ENCODE results near the gene IL6ST. TPM values are rescaled to one million over a fixed set of nuclear protein-coding genes. Genes with fewer than 3 reads are reported as not detected.

IL6ST gene
- total RNA-seq = 794 and 888 TPM in 2 replicates

DNA sequence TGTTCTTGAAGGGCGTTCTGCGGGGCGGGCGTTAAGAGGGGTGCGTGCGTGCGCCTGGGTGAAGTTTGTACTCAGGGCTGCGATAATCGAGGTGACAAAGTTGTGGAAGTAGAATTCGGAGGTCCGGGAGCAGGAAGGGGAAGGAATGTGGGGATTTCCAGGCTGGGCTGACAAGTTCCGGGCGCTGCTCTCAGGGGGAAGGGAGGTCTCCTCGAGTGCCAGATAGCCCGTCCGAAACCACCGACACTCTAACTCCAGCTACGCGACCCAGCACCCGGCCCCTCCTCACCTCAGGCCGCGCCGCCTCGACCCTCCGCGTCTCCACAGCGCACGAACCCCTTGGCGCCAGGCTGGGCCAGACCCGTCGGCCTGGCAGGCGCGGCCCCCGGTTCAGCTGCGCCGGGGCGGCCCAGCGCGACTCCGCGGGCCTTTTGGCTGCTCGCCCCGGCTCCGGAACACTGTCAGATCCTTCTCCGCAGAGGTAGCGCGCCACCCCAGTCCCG, at the start of gene IL6ST:
TSS of gene IL6ST (minus strand) at position 469 of the 503 bp plus-strand sequence. CDS start 18,685 bp downstream, outside the sequence.

Other genes with a start within 250 kb of the IL6ST start
- gene IL31RA, start 143.6 kb downstream of the IL6ST start, total RNA-seq = 0.25 and 0.26 TPM in 2 replicates
- not detected in 2 replicates for gene ANKRD55, start 238.4 kb upstream of the IL6ST start, total RNA-seq